LNCaP clone FGC (cell line): ENCODE results near the gene DHRS1.

Experiments
- DNase-seq: peaks from one replicate; pipeline ENCODE4 v3.0.0-alpha.2; 2011; ENCODE audit warnings: low read depth
- H3K4me3 ChIP-seq: 2 replicates; pipeline ENCODE4 v1.5.1; 2011; ENCODE audit warnings: mild to moderate bottlenecking, low read depth, low read length, control low read depth
- TF ChIP-seq, protein P1 (sequence below): IDR thresholded peaks from 2 replicates; pipeline ENCODE4 v1.5.1; 2012; ENCODE audit warnings: mild to moderate bottlenecking; ENCODE audit not compliant: control insufficient read depth, insufficient read depth; ENCODE audit errors: extremely low read depth

Gene DHRS1

DNA sequence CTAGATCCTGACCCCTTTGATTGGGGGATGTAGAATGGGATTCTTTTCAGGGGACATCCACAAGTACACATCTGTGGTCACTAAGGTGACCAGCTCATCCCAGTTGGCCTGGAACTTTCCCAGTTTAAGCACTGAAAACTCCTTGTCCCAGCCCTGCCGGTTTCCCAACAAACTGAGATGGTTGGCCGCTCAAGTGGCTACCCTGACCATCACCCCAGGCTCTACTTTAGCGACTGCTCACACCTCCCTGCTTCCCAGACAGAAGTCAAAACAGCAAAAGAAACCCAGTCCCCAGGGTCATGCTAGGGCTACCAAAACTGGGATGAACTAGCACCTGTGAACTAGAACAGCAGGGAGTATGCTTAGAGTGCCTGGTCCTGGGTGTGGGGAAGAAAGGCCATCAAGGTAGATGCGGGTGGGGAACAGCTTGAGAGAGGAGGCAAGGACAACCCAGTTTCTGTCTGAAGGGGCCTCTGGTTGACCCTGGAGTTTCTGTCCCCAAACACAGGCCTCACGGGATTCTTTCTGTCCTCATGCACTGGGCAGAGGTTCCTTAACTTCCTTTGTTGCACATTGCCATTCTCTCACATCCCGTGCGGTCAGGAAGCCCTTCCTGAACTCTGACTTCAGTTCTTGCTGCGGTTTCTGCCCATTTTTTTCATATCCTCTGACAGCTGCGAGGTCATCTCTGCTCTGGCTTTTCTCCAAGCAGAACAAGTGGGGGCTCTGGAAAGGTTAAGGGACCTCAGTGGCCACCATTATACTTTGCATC lies 13.3 kb upstream of the DHRS1 start:
- TF ChIP-seq, protein P1, sequence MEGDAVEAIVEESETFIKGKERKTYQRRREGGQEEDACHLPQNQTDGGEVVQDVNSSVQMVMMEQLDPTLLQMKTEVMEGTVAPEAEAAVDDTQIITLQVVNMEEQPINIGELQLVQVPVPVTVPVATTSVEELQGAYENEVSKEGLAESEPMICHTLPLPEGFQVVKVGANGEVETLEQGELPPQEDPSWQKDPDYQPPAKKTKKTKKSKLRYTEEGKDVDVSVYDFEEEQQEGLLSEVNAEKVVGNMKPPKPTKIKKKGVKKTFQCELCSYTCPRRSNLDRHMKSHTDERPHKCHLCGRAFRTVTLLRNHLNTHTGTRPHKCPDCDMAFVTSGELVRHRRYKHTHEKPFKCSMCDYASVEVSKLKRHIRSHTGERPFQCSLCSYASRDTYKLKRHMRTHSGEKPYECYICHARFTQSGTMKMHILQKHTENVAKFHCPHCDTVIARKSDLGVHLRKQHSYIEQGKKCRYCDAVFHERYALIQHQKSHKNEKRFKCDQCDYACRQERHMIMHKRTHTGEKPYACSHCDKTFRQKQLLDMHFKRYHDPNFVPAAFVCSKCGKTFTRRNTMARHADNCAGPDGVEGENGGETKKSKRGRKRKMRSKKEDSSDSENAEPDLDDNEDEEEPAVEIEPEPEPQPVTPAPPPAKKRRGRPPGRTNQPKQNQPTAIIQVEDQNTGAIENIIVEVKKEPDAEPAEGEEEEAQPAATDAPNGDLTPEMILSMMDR, result no peak
- no peak for DNase-seq
- H3K4me3 ChIP-seq, result no peak overlapping the region

DNA sequence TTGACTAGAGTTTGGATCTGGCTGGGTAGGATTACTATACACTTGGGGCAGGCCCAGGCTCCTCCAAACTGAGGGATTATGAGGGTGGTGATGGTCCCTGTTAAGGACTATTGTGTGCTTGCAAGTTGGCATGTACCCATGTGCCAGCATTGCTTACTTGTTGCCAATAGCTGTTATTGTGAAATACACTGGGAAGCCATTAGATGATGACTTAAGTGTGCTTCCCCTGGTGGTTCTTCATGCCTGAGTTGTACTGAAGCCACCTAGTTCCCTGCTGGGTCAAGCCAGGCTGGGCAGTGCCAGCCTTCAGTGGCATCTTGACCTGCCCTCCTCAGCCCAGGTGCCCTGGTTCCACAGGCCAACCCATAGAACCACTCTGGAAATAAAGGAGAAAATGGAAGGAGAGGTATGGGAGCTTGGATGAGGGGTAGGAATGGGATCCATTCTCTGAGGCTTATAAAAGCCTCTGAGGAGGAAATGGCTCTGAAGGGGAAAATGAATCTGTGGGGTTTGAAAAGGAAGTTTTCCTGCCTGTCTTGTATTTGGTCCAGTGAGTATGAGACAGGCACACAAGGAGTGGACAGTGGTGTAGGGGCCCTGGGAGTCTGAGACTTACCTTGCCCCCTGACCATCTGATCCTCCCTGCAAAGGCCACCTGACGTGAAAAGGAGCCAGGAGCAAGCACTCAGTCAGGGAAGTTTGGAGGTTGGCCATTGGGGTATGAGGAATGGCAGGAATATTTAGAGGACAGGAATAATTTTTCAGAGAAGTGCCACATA lies 12.4 kb upstream of the DHRS1 start:
- H3K4me3 ChIP-seq, result no peak overlapping the region
- TF ChIP-seq, protein P1, result no peak
- DNase-seq, result no peak

DNA sequence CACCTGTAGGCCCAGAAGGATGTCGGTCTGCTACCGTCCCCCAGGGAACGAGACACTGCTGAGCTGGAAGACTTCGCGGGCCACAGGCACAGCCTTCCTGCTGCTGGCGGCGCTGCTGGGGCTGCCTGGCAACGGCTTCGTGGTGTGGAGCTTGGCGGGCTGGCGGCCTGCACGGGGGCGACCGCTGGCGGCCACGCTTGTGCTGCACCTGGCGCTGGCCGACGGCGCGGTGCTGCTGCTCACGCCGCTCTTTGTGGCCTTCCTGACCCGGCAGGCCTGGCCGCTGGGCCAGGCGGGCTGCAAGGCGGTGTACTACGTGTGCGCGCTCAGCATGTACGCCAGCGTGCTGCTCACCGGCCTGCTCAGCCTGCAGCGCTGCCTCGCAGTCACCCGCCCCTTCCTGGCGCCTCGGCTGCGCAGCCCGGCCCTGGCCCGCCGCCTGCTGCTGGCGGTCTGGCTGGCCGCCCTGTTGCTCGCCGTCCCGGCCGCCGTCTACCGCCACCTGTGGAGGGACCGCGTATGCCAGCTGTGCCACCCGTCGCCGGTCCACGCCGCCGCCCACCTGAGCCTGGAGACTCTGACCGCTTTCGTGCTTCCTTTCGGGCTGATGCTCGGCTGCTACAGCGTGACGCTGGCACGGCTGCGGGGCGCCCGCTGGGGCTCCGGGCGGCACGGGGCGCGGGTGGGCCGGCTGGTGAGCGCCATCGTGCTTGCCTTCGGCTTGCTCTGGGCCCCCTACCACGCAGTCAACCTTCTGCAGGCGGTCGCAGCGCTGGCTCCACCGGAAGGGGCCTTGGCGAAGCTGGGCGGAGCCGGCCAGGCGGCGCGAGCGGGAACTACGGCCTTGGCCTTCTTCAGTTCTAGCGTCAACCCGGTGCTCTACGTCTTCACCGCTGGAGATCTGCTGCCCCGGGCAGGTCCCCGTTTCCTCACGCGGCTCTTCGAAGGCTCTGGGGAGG lies 11.3 kb upstream of the DHRS1 start, which contains the start of gene LTB4R:
Gene LTB4R, plus strand, starts transcription at position 857 of the 959 bp plus-strand sequence. CDS start 4,150 bp downstream, outside the sequence.
- H3K4me3 ChIP-seq, result peak within 1 kb of the TSS; percentile 44
- TF ChIP-seq, protein P1, result peak; percentile 67
- peak; percentile 71 for DNase-seq

DNA sequence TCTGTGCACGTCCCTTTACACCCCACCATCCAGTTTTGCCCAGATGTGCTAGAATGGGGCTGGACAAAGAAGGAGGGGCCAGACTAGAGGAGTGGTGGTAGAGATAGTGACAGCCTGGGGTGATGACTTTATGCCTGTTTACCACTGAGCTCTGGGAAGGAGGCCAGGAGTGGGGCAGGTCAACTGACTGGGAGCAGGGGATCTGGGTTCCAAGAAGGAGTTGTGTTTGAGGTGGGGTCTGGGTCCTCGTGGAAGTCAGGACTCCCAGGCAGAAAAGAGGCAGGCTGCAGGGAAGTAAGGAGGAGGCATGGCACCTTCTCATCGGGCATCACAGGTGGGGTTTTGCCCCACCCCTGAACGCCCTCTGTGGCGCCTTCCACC lies 10.7 kb upstream of the DHRS1 start:
- H3K4me3 ChIP-seq, result peak overlapping the region; percentile 44
- no peak for DNase-seq
- TF ChIP-seq, protein P1, result no peak

DNA sequence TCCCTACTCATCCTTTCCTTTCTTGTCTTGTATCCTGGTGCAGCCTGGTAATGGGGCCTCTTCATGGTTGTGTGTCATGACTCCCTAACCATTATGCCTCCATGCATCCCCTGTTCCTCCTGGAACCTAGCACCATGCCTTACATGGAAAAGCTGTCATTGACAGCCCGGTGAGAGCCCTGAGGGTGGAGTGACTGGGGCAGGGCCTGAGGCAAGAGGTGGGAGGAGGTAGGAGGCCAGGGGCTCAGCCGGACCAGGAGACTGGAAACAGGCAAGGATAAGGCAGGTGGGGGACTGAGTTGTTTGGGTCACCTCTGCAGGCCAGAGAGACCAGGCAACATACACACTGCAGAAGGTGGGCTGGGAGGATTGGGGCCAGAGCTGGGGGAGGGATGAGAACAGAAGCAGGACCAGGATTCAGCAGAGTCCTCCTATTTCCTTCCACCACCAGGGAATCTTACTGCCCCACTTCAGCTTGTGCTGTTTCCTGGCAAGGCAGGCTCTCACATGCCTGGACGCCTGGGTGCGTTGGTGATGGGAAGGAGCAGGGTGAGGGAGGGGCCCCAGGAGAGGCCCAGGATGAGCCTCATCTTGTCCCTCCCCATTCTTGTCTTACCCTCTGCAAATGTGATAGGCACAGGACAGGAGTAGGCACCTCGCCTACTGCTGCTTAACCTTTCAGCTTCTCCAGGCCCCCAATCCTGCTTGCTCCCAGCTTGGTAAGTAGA lies 10.1 kb upstream of the DHRS1 start, which contains the start of gene LTB4R2:
Gene LTB4R2, plus strand, starts transcription at position 603 of the 727 bp plus-strand sequence. CDS start 525 bp downstream, outside the sequence.
- H3K4me3 ChIP-seq, result peak within 1 kb of the TSS; percentile 44
- TF ChIP-seq, protein P1, result no peak
- DNase-seq, result no peak
